ENCODE data around the gene MIEF1.

MIEF1 gene

DNA sequence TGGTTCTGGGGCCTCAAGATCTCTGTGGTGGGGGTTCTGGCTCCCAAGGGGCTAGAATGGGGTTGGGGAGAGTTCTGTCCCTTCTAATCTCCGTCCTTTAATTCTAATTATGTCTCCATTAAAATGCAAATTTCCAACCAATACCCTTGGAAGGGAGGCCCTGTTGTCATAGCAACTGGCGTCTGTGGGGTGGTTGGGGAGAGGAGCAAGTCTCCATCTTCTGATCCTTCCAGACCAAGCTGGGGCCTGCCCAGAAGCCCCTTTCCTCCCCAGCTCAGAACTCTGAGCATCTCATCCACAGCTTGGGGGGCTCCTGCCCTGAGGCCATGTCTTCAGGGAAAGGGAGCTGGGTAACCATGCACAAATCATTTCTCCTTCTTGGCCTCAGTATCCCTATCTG is 35.9 kb downstream of the MIEF1 start:
- DNase-seq (ENCODE audit: insufficient read length): no peak
- FAIRE-seq: no peak
- no peak for TF ChIP-seq TAF1 (IDR thresholded peaks at IDR 0.05; ENCODE audit: borderline replicate concordance, low read depth, low read length)

DNA sequence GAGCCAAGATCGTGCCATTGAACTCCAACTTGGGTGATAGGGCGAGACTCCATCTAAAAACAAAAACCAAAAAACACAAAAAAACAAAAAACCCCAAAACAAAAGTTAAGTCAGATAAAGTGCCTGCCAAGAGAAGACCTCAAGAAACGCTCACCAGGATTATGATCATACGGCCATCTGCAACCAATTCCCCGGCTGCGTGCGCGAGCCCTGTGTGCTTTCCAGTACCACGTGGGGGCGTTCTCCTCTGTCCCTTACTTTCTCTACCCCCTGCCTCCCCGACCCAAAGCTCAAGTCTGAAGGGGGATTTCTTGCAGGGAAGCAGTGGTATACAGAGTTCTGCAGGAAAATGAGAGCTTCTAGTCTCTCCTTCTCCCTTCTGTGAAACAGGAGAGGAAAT is 41.0 kb downstream of the MIEF1 start:
- TF ChIP-seq POLR2A (IDR thresholded peaks at IDR 0.05; ENCODE audit: low read depth, low read length): no peak
- no peak for TF ChIP-seq POLR2AphosphoS5 (IDR thresholded peaks at IDR 0.05; ENCODE audit: low read depth, low read length)
- no peak for TF ChIP-seq TAF1 (IDR thresholded peaks at IDR 0.05; ENCODE audit: borderline replicate concordance, low read depth, low read length)
- FAIRE-seq (no peak), DNase-seq (ENCODE audit: insufficient read length) (no peak)

DNA sequence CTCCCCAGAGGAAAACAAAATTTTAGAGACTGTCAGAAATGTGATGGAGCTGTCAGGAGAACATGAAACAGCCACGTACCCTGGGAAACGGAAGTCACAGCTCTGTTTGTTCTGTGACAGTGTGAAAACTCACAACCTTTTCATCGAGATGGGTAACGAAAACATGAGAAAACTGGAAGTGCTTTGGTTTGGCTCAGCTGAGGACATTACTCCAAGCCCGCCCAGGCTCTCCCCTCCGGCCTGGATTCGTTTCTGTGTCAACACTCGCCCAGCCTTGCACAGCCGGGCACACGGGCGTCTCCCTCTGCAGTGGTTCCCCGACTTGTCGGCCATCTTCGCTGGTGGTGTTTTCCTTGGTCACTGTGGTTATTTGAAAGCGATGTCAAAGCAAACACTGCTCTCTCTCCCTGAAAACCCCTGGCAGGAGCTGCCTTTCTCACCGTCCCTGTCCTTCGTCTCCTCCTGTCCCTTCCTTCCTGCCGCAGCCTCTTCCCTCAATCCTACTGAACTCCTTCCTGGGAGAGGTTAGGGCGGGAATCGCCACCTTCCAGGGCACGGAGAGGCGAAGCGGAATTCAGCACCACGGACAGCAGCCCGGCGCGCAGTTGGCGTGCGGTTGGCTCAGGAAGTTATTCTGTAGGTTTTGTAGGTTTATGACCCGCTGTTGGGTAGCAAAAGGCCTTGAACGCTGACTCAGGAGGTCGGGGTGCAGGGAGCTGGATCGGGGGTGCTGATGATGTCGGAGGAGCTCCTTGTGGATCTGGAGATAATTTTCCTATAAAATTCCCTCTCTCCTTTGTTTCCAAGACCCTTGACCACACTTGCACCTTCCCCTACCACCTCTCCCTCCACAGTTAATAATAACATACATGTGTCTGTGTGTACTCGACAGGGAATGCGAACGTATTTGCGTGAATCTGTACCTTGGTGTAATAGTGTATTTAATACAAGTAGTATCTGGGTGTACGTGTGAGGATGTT is 43.6 kb downstream of the MIEF1 start:
- TF ChIP-seq POLR2AphosphoS5 (IDR thresholded peaks at IDR 0.05; ENCODE audit: low read depth, low read length) (no peak), TAF1 (IDR thresholded peaks at IDR 0.05; ENCODE audit: borderline replicate concordance, low read depth, low read length) (no peak), POLR2A (IDR thresholded peaks at IDR 0.05; ENCODE audit: low read depth, low read length) (no peak)
- DNase-seq (ENCODE audit: insufficient read length) (no peak), FAIRE-seq (no peak)

DNA sequence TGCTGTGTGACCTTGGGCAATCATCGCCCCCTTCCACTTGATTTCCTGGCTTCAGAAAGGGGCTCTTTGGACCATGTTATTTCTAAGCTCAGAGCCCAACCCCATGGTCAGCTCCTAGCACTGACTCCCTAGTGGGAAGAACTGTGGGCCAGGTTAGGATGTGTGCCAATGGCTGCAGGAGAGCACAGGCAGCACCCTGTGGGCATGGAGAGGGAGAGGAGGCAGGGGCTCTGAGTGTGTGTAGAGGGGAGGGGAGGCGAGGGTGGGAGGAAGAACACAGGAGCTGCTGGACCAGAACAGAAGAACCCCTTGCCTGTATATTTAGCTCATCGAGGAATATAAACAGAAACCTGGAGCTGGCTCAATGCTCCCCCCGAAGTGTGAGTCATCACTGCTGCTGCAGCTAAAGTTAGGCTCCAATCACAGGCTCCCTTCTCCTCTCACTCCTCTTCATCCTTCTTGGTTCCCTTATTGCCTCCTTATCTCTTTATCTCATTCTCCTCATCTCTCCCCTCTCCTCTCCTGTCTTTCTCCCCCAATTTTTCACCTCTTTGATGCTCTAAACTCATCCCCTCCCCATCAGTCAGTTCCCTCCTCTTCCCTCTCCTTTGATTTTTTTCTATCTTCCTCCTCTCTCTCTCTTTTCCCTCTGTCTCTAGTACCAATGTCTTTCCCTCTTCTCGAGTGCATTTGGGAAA is 44.9 kb downstream of the MIEF1 start:
- TF ChIP-seq TAF1 (IDR thresholded peaks at IDR 0.05; ENCODE audit: borderline replicate concordance, low read depth, low read length) (no peak), POLR2A (IDR thresholded peaks at IDR 0.05; ENCODE audit: low read depth, low read length) (no peak), POLR2AphosphoS5 (IDR thresholded peaks at IDR 0.05; ENCODE audit: low read depth, low read length) (no peak)
- FAIRE-seq (no peak), DNase-seq (ENCODE audit: insufficient read length) (no peak)

DNA sequence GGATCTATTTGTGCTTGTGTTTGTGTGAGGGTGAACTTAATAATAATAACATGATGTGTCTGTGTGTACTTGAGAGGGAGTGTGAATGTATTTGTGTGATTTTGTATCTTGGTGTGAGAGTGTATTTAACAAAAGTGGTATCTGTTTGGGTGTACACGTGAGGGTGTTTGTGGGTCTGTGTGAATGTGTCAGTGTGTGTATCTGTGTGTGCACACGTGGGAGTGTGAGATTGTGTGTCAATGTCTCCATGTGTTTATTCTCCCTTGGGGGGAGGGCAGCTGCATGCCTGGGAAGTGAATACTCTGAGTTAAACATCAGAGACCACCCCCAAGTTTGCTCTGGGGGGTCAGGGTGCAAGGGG is 45.5 kb downstream of the MIEF1 start:
- FAIRE-seq: no peak
- TF ChIP-seq POLR2AphosphoS5 (IDR thresholded peaks at IDR 0.05; ENCODE audit: low read depth, low read length): no peak
- no peak for TF ChIP-seq TAF1 (IDR thresholded peaks at IDR 0.05; ENCODE audit: borderline replicate concordance, low read depth, low read length)
- no peak for TF ChIP-seq POLR2A (IDR thresholded peaks at IDR 0.05; ENCODE audit: low read depth, low read length)
- no peak for DNase-seq (ENCODE audit: insufficient read length)

DNA sequence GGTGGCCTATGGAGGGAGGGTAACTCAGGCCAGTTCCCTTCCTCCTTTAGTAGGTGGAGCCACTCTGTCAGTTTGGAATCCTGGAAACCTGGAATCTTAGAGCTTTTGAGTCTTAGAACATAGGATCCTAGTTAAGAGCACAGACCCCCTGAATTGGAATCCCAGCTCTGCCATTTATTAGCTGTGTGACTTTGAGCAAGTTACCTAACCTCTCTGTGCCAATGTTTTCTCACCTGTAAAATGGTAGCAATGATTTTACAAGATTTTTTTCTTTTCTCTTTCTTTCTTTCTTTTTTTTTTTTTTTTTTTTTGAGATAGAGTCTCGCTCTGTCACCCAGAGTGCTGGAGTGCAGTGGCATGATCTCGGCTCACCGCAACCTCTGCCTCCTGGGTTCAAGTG is 51.3 kb downstream of the MIEF1 start:
- DNase-seq (ENCODE audit: insufficient read length) (no peak), FAIRE-seq (no peak)
- no peak for TF ChIP-seq TAF1 (IDR thresholded peaks at IDR 0.05; ENCODE audit: borderline replicate concordance, low read depth, low read length)
- no peak for TF ChIP-seq POLR2A (IDR thresholded peaks at IDR 0.05; ENCODE audit: low read depth, low read length)
- TF ChIP-seq POLR2AphosphoS5 (IDR thresholded peaks at IDR 0.05; ENCODE audit: low read depth, low read length): no peak

DNA sequence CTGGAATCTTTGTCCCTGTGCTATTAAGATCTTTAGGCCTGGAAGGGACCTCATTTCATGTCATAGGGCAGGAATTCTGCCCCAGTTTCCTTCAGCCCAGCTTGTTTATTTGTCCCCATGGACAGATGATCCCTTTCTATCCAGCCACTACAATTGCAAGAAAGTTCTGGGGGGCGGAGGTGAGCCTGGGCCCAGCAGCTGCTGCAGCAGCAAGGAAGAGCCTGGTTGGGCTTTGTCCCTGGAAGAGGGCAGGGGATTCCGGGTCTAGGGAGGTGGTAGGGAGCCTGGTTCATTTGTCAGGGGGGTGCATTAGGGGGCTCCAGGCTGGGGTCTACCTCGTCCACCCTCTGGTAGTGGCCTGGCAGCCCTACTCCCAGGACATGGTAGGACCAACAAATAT is 52.1 kb downstream of the MIEF1 start:
- FAIRE-seq (no peak), DNase-seq (ENCODE audit: insufficient read length) (no peak)
- TF ChIP-seq POLR2AphosphoS5 (IDR thresholded peaks at IDR 0.05; ENCODE audit: low read depth, low read length) (no peak), TAF1 (IDR thresholded peaks at IDR 0.05; ENCODE audit: borderline replicate concordance, low read depth, low read length) (no peak), POLR2A (IDR thresholded peaks at IDR 0.05; ENCODE audit: low read depth, low read length) (no peak)

DNA sequence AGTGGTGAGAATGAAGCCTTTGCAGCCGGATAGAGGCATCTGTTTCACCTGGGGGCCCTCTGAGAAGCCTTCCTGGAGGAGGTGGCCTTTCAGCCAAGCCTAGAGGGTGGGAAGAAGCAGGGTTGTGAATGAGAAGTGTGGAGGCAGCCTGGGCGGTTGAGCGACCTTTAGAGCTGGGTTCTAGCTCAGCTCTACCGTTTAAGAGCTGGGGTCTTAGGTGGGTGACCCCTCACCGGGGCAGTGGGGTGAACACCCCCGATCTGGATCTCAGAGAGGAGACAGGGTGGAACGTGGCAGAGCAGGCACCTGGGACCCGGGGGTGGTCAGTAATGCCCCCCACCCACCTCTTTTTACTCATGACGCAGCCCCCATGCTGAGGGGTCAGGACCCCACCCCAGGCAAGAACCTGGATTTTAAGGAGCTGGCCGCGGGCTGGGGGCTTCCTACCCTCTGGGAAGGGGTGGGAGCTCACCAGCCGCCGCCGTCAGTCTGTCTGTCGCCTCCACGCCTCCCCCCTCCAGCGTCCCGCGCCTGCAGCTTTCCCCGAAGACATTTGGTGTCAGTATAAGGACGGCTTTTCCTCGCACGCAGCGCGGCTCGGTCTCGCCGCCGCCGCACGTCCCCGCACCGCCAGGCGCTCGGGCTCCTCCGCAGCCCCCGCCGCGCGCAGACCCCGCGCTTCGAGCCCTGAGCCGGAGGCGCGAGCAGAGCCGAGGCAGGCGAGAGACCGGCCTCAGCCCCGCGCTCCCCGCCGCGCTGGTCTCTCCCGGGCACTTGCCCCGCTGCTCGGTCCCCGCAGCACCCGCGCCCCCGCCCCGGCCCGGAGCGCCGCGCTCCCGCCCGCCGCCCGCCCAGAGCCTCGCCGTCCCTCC is 55.1 kb downstream of the MIEF1 start:
- FAIRE-seq: no peak
- DNase-seq (ENCODE audit: insufficient read length): no peak
- no peak for TF ChIP-seq POLR2A (IDR thresholded peaks at IDR 0.05; ENCODE audit: low read depth, low read length)
- no peak for TF ChIP-seq TAF1 (IDR thresholded peaks at IDR 0.05; ENCODE audit: borderline replicate concordance, low read depth, low read length)
- no peak for TF ChIP-seq POLR2AphosphoS5 (IDR thresholded peaks at IDR 0.05; ENCODE audit: low read depth, low read length)

DNA sequence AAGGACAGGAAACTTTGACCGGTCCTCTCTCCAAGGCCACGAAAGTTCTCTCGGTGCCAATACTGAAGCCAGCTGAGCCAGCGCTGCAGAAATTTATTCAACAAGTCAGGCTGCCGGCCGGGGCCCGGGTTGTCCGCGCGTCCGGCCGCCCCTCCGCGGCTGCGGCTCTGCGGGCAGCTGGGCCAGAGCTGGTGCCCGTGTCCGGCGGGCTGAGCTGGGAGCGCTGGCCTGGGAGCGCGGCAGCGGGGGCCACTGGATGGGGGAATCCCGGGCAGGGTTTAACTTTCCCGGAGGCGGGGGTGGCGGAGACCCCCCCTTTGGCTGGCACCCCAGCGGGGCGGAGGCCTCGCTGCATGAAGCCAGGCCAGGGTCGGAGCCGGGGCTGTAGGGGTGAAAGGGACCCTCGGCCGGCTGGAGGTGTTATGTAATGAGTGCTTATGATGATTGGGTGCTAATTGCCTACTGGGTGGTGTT is 56.2 kb downstream of the MIEF1 start:
- DNase-seq (ENCODE audit: insufficient read length): no peak
- TF ChIP-seq TAF1 (IDR thresholded peaks at IDR 0.05; ENCODE audit: borderline replicate concordance, low read depth, low read length): no peak
- TF ChIP-seq POLR2AphosphoS5 (IDR thresholded peaks at IDR 0.05; ENCODE audit: low read depth, low read length): no peak
- no peak for TF ChIP-seq POLR2A (IDR thresholded peaks at IDR 0.05; ENCODE audit: low read depth, low read length)
- FAIRE-seq: no peak

DNA sequence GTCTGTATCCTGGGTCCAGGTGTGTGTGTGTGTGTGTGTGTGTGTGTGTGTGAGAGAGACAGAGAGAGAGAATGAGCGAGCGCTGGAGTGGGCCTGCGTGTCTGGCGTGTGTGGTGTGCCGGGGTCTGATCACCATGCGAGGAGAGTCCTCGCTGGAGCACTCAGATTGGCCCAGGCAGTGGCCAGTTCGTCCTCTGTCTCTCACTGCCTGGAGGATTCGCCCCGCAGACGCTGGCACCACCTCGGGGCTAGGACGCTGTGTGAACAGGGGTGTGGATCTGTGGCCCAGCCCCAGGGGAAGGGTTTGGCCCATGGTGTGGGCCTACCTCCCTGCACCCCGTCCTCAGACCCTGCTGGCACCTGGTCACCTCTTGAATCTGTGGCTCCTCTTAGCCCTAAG is 56.9 kb downstream of the MIEF1 start:
- FAIRE-seq: no peak
- no peak for TF ChIP-seq POLR2AphosphoS5 (IDR thresholded peaks at IDR 0.05; ENCODE audit: low read depth, low read length)
- TF ChIP-seq POLR2A (IDR thresholded peaks at IDR 0.05; ENCODE audit: low read depth, low read length): no peak
- no peak for TF ChIP-seq TAF1 (IDR thresholded peaks at IDR 0.05; ENCODE audit: borderline replicate concordance, low read depth, low read length)
- no peak for DNase-seq (ENCODE audit: insufficient read length)

DNA sequence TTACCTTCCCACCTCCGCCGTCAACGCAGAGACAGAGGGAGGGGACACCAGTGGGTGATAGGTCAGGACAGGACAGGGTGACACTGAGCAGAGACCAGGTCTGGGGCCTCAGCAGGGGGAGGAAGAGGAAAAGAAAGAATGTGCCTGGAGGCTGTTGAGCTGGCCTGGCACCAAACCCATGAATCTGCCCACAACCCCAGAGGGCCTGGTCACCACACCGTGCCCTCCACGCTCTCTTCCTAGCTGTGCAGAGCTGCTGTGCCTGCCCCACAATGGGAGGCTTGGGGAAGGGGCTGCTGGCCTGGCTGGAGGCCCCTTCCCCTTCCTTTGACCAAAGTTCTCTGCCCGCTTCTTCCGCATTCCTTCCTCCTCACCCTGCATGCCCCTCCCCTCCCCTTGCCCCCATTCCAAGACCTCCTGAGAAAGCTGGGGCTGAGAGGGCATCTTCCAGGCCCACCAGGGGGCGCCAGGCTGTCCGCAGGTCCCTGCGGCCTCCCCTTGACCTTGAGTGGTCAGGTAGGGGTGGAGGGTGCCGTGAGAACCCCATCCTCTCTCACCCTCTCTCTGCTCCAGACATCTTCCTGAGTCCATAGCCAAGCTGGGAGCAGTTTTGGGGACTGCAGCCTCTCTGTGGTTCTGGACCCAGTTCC is 57.5 kb downstream of the MIEF1 start:
- FAIRE-seq (no peak), DNase-seq (ENCODE audit: insufficient read length) (no peak)
- TF ChIP-seq TAF1 (IDR thresholded peaks at IDR 0.05; ENCODE audit: borderline replicate concordance, low read depth, low read length): no peak
- TF ChIP-seq POLR2A (IDR thresholded peaks at IDR 0.05; ENCODE audit: low read depth, low read length): no peak
- no peak for TF ChIP-seq POLR2AphosphoS5 (IDR thresholded peaks at IDR 0.05; ENCODE audit: low read depth, low read length)

Data from GM12892 (cell line).